IMR-90 (cell line): ENCODE data around the gene ASTN2. TPM values are rescaled to one million over a fixed set of nuclear protein-coding genes. Genes with fewer than 3 reads are reported as not detected.

Experiments
- ATAC-seq: fragments of 200-7000 bp; cut with Tn5 transposase; 2 replicates; pipeline ENCODE4 v1.9.1; 2020; ENCODE audit warnings: low read depth, mild to moderate bottlenecking, moderate library complexity
- BruUV-seq: library from RNA; stranded (reverse); fragments of 400-500 nt; replicated peaks from 2 replicates; lab custom pipeline; 2021; lab: Mats Ljungman, UMichigan
- CTCF ChIA-PET: fragments of 300-600 bp; formaldehyde crosslinking; extraction: SDS; loops from one replicate; lab custom pipeline; 2021; ENCODE audit warnings: antibody characterized with exemption; lab: Yijun Ruan, JAX
- POLR2A ChIA-PET: fragments of 300-600 bp; sonication (Branson Sonifier 250); formaldehyde crosslinking; loops from one replicate; lab custom pipeline; 2022; ENCODE audit warnings: antibody characterized with exemption; ENCODE audit not compliant: unreplicated experiment; lab: Charles Lee
- DNase-seq: peaks from one replicate; pipeline ENCODE4 v3.0.0; 2013
- H2AFZ ChIP-seq: replicated peaks from 2 replicates; pipeline ENCODE3; 2013; ENCODE audit warnings: low read length, mild to moderate bottlenecking; ENCODE audit not compliant: poor library complexity
- H2AK5ac ChIP-seq: 2 replicates; pipeline ENCODE4 v1.6.1; 2013; ENCODE audit warnings: low read depth, low read length, inconsistent platforms
- H2AK9ac ChIP-seq: replicated peaks from 2 replicates; pipeline ENCODE3; 2013; ENCODE audit warnings: mild to moderate bottlenecking, low read depth, low read length, moderate library complexity; ENCODE audit not compliant: poor library complexity
- H2BK120ac ChIP-seq: 2 replicates; pipeline ENCODE4 v1.6.1; 2013; ENCODE audit warnings: low read depth, low read length, inconsistent platforms
- H2BK15ac ChIP-seq: 3 replicates; pipeline ENCODE4 v1.6.1; 2013; ENCODE audit warnings: low read depth, low read length, inconsistent platforms
- H2BK20ac ChIP-seq: 2 replicates; pipeline ENCODE4 v1.6.1; 2013; ENCODE audit warnings: low read depth, mild to moderate bottlenecking, inconsistent platforms, low read length, moderate library complexity
- H2BK5ac ChIP-seq: 2 replicates; pipeline ENCODE4 v1.6.1; 2013; ENCODE audit warnings: mild to moderate bottlenecking, low read depth, low read length, inconsistent platforms; ENCODE audit not compliant: poor library complexity, severe bottlenecking
- H3K14ac ChIP-seq: replicated peaks from 2 replicates; pipeline ENCODE4 v1.6.1; 2013; ENCODE audit warnings: low read depth, low read length, inconsistent platforms
- H3K18ac ChIP-seq: 2 replicates; pipeline ENCODE4 v1.6.1; 2013; ENCODE audit warnings: low read depth, low read length, control low read depth
- H3K23ac ChIP-seq: 2 replicates; pipeline ENCODE4 v1.6.1; 2013; ENCODE audit warnings: low read depth, low read length, inconsistent platforms
- H3K27ac ChIP-seq: 2 replicates; pipeline ENCODE4 v1.5.1; 2013; ENCODE audit warnings: mild to moderate bottlenecking, control low read depth, low read length; ENCODE audit not compliant: insufficient read depth
- H3K27me3 ChIP-seq: 2 replicates; pipeline ENCODE4 v1.6.1; 2013; ENCODE audit warnings: low read length; ENCODE audit not compliant: control insufficient read depth, insufficient read depth
- H3K36me3 ChIP-seq: 2 replicates; pipeline ENCODE4 v1.6.1; 2013; ENCODE audit warnings: low read length, mixed read lengths; ENCODE audit not compliant: control insufficient read depth, insufficient read depth
- H3K4ac ChIP-seq: 2 replicates; pipeline ENCODE4 v1.6.1; 2013; ENCODE audit warnings: low read depth, low read length, inconsistent platforms
- H3K4me1 ChIP-seq: 2 replicates; pipeline ENCODE4 v1.6.1; 2013; ENCODE audit warnings: low read length, mixed read lengths; ENCODE audit not compliant: control insufficient read depth, insufficient read depth
- H3K4me2 ChIP-seq: 2 replicates; pipeline ENCODE4 v1.6.1; 2013; ENCODE audit warnings: low read depth, mild to moderate bottlenecking, control low read depth, low read length, moderate library complexity
- H3K4me3 ChIP-seq: 2 replicates; pipeline ENCODE4 v1.5.1; 2013; ENCODE audit warnings: low read depth, mild to moderate bottlenecking, control low read depth, low read length, moderate library complexity; ENCODE audit not compliant: insufficient read depth
- H3K56ac ChIP-seq: 2 replicates; pipeline ENCODE4 v1.6.1; 2013; ENCODE audit warnings: low read length, inconsistent platforms; ENCODE audit not compliant: insufficient read depth; ENCODE audit errors: extremely low read depth
- H3K79me1 ChIP-seq, 2 experiments: 2 replicates each; pipeline ENCODE4 v1.6.1; 2013; ENCODE audit warnings: low read length in 2 of 2, inconsistent platforms in 1 of 2, low read depth in 1 of 2
- H3K9ac ChIP-seq: 2 replicates; pipeline ENCODE4 v1.6.1; 2013; ENCODE audit warnings: low read depth, low read length, control low read depth
- H3K9me1 ChIP-seq: 2 replicates; pipeline ENCODE4 v1.6.1; 2013; ENCODE audit warnings: low read length, inconsistent platforms; ENCODE audit not compliant: insufficient read depth
- H3K9me3 ChIP-seq: 2 replicates; pipeline ENCODE4 v1.6.1; 2013; ENCODE audit warnings: low read length; ENCODE audit not compliant: control insufficient read depth, insufficient read depth
- H4K20me1 ChIP-seq: 2 replicates; pipeline ENCODE4 v1.6.1; 2013; ENCODE audit warnings: low read length, inconsistent platforms; ENCODE audit not compliant: insufficient read depth
- H4K5ac ChIP-seq: 2 replicates; pipeline ENCODE4 v1.6.1; 2013; ENCODE audit warnings: mild to moderate bottlenecking, low read depth, low read length, control low read depth
- H4K8ac ChIP-seq, 2 experiments: 2 replicates each; pipeline ENCODE4 v1.6.1; 2013; ENCODE audit warnings: low read depth in 2 of 2, low read length in 2 of 2, control low read depth in 1 of 2, inconsistent platforms in 1 of 2
- H4K91ac ChIP-seq: 2 replicates; pipeline ENCODE4 v1.6.1; 2013; ENCODE audit warnings: low read depth, low read length, inconsistent platforms; ENCODE audit not compliant: insufficient read depth
- CHD1 ChIP-seq: IDR thresholded peaks from 2 replicates; pipeline ENCODE4 v1.6.1; 2012; ENCODE audit warnings: low read depth, low read length, improper control_type of control experiment
- CTCF ChIP-seq: conservative IDR thresholded peaks from 2 replicates; pipeline ENCODE4 v1.5.1; 2012; ENCODE audit warnings: mild to moderate bottlenecking, low read depth, low read length, improper control_type of control experiment
- ELK1 ChIP-seq: fragments of 150-350 bp; IDR thresholded peaks from 2 replicates; pipeline ENCODE4 v1.6.1; 2016; ENCODE audit warnings: low read depth, mild to moderate bottlenecking, low read length, moderate library complexity, borderline replicate concordance
- FOS ChIP-seq: fragments of 150-350 bp; IDR thresholded peaks from 2 replicates; pipeline ENCODE4 v1.6.1; 2016; ENCODE audit warnings: low read depth, low read length
- MAFK ChIP-seq: IDR thresholded peaks from 2 replicates; pipeline ENCODE4 v1.6.1; 2012; ENCODE audit warnings: low read depth, low read length, improper control_type of control experiment
- MXI1 ChIP-seq: IDR thresholded peaks from 2 replicates; pipeline ENCODE4 v1.6.1; 2012; ENCODE audit warnings: low read depth, mild to moderate bottlenecking, low read length, moderate library complexity, borderline replicate concordance
- POLR2A ChIP-seq: IDR thresholded peaks from 2 replicates; pipeline ENCODE4 v1.6.1; 2012; ENCODE audit warnings: mild to moderate bottlenecking, low read depth, low read length
- RFX5 ChIP-seq: IDR thresholded peaks from 2 replicates; pipeline ENCODE4 v1.8.0; 2012; ENCODE audit warnings: low read depth, mild to moderate bottlenecking, low read length, moderate library complexity
- SMC3 ChIP-seq: fragments of 150-350 bp; IDR thresholded peaks from 2 replicates; pipeline ENCODE4 v1.6.1; 2016; ENCODE audit warnings: low read depth, mild to moderate bottlenecking, antibody characterized with exemption, low read length, moderate library complexity
- USF2 ChIP-seq: fragments of 150-350 bp; IDR thresholded peaks from 2 replicates; pipeline ENCODE4 v1.6.1; 2017; ENCODE audit warnings: mild to moderate bottlenecking, antibody characterized with exemption, low read length, low read depth
- WGBS, 2 experiments: methylation state at CpG; one replicate each; pipeline versions ENCODE4 v1.1.5 to v1.1.7; 2013; ENCODE audit warnings: missing lambda C conversion rate in 2 of 2; ENCODE audit not compliant: insufficient read length in 1 of 2; ENCODE audit errors: extremely low coverage in 2 of 2; 5-methylcytosine and 5-hydroxymethylcytosine counted together
- dilution Hi-C: fragments of 300-500 bp; cut with HindIII; formaldehyde crosslinking; loops from one replicate; pipeline ENCODE4 v1.14.3; 2018; ENCODE audit warnings: low sequenced_read_pairs; ENCODE audit not compliant: unreplicated experiment
- in situ Hi-C: fragments of 300-500 bp; cut with MboI; formaldehyde crosslinking; loops from 3 replicates; pipeline ENCODE4 v1.14.3; 2019; ENCODE audit warnings: low sequenced_read_pairs, inconsistent platforms, mixed read lengths
- intact Hi-C: fragments of 100-400 bp; cut with micrococcal nuclease; formaldehyde crosslinking; loops from 2 replicates; pipeline ENCODE4 v1.10.0; 2022
- polyA plus RNA-seq, 3 experiments: library from polyadenylated mRNA; depleted of rRNA; stranded (reverse); fragments of >200 nt; gene quantifications; 2 replicates each; pipeline ENCODE4 v1.2.3, GENCODE V29; 2012; ENCODE audit warnings: low replicate concordance in 1 of 3
- total RNA-seq: library from RNA; depleted of rRNA; stranded (reverse); fragments of >200 nt; gene quantifications from 2 replicates; pipeline ENCODE4 v1.2.3, GENCODE V29; 2012

Gene ASTN2
- total and polyA plus RNA-seq, 2 of the 4 experiments (the other 2 are of a cell fraction), result 3.8 to 6.8 TPM

GRCh38 chr9:117088786-117089185 lies 326.1 kb downstream of the ASTN2 start:
- H4K8ac ChIP-seq, result no peak overlapping the region
- H3K14ac ChIP-seq, result no peak overlapping the region
- H3K79me1 ChIP-seq, result no peaks in the 10 kb centered on the region
- no peak overlapping the region for H2AK9ac ChIP-seq
- no peak overlapping the region for H4K91ac ChIP-seq
- H2BK15ac ChIP-seq, result no peak overlapping the region
- H2BK120ac ChIP-seq, result no peak overlapping the region
- H3K27me3 ChIP-seq, result no peaks in the 10 kb centered on the region
- in situ Hi-C loops (no loop called here), dilution Hi-C loops (no loop called here), intact Hi-C loops (no loop called here)
- no peaks in the 10 kb centered on the region for H4K20me1 ChIP-seq
- H2BK20ac ChIP-seq, result no peak overlapping the region
- ChIA-PET CTCF (no interaction called here), POLR2A (no interaction called here)
- no peak overlapping the region for H3K4me3 ChIP-seq
- 43% methylated on average over 1 of the region's 6 CpGs; no CpG with 5 or more reads in 1 of the 2 experiments for whole genome bisulfite sequencing, 2 experiments
- no peaks in the 10 kb centered on the region for H3K9me3 ChIP-seq
- no peak overlapping the region for H3K4me2 ChIP-seq
- DNase-seq (no peak), ATAC-seq (no peak)
- H3K4ac ChIP-seq, result no peak overlapping the region
- TF ChIP-seq POLR2A (no peak), RFX5 (no peak), FOS (no peak), USF2 (no peak), MAFK (no peak), ELK1 (no peak), CTCF (no peak), CHD1 (no peak), MXI1 (no peak), SMC3 (no peak)
- no peak overlapping the region for H3K56ac ChIP-seq
- no TSS peak for BruUV-seq
- H3K27ac ChIP-seq, result no peak overlapping the region
- H3K9ac ChIP-seq, result no peak overlapping the region
- peaks cover 2% of the 10 kb centered on the region; the same call in 1 of the 2 replicates for H3K4me1 ChIP-seq
- H4K5ac ChIP-seq, result no peak overlapping the region
- H3K23ac ChIP-seq, result no peak overlapping the region
- H2AK5ac ChIP-seq, result no peak overlapping the region
- H2AFZ ChIP-seq, result no peak overlapping the region
- H3K9me1 ChIP-seq, result no peaks in the 10 kb centered on the region
- no peaks in the 10 kb centered on the region for H3K36me3 ChIP-seq
- no peak overlapping the region for H2BK5ac ChIP-seq
- no peak overlapping the region for H3K18ac ChIP-seq
